K562 (cell line): ENCODE results near the gene SH3RF1. TPM values are rescaled to one million over a fixed set of nuclear protein-coding genes. Genes with fewer than 3 reads are reported as not detected.

Experiments
- ATAC-seq: fragments of 200-7000 bp; cut with Tn5 transposase; 3 replicates; pipeline ENCODE4 v1.9.1; 2020; ENCODE audit warnings: moderate library complexity
- BruUV-seq: library from RNA; stranded (reverse); fragments of 400-500 nt; replicated peaks from 2 replicates; lab custom pipeline; 2021; lab: Mats Ljungman, UMichigan
- CTCF ChIA-PET: fragments of 300-600 bp; formaldehyde crosslinking; extraction: SDS; loops from one replicate; lab custom pipeline; 2021; ENCODE audit warnings: low intra/inter-chr PET ratio; lab: Yijun Ruan, JAX
- POLR2A ChIA-PET: fragments of 300-600, 350-650 bp; sonication (Branson Sonifier 250); formaldehyde crosslinking; extraction: SDS; loops from one replicate; lab custom pipeline; 2021; ENCODE audit warnings: antibody characterized with exemption, inconsistent platforms; lab: Yijun Ruan, JAX
- DNase-seq, 4 experiments: peaks; one replicate each; pipeline versions ENCODE4 v3.0.0 to v3.0.0-alpha.2; 2011 to 2018; ENCODE audit warnings: low spot score in 3 of 4, mixed read lengths in 3 of 4; ENCODE audit errors: extremely low read depth in 1 of 4
- FAIRE-seq: peaks from 2 replicates; lab custom pipeline; 2011; peaks lifted over from hg19 to GRCh38; lab: Jason Lieb, UNC
- H2AFZ ChIP-seq: 2 replicates; pipeline ENCODE4 v1.6.0; 2011; ENCODE audit warnings: low read depth, low read length, control low read depth, inconsistent platforms
- H3K27ac ChIP-seq: fragments of 200-600 bp; 3 replicates; pipeline ENCODE4 v1.8.0; 2011; ENCODE audit warnings: low read depth, mild to moderate bottlenecking, control low read depth, inconsistent platforms, low read length, moderate library complexity, mixed read lengths; ENCODE audit errors: extremely low read depth
- H3K27me3 ChIP-seq, 2 experiments: fragments of 300-600 bp in 1 of 2; 2 replicates in 1 of 2; 3 replicates in 1 of 2; pipeline versions ENCODE4 v1.6.0 to v1.8.0; 2011; ENCODE audit warnings: inconsistent platforms in 2 of 2, low read length in 2 of 2, mild to moderate bottlenecking in 1 of 2, mixed read lengths in 1 of 2, moderate library complexity in 1 of 2; ENCODE audit not compliant: control insufficient read depth in 2 of 2, insufficient read depth in 2 of 2
- H3K36me3 ChIP-seq: fragments of 300-600 bp; 3 replicates; pipeline ENCODE4 v1.8.0; 2011; ENCODE audit warnings: mild to moderate bottlenecking, low read length, inconsistent platforms; ENCODE audit not compliant: control insufficient read depth, insufficient read depth
- H3K4me1 ChIP-seq, 2 experiments: fragments of 200-600 bp in 1 of 2; replicated peaks in 1 of 2; 2 replicates in 1 of 2; 3 replicates in 1 of 2; pipeline versions ENCODE4 v1.5.1 to v1.8.0; 2011; ENCODE audit warnings: inconsistent platforms in 2 of 2, low read length in 2 of 2, mild to moderate bottlenecking in 1 of 2, mixed read lengths in 1 of 2, moderate library complexity in 1 of 2; ENCODE audit not compliant: control insufficient read depth in 2 of 2, insufficient read depth in 2 of 2
- H3K4me2 ChIP-seq: 2 replicates; pipeline ENCODE4 v1.6.1; 2011; ENCODE audit warnings: low read length, control low read depth, inconsistent platforms, mixed read lengths; ENCODE audit not compliant: insufficient read depth
- H3K4me3 ChIP-seq: fragments of 200-600 bp; sonication (generic), shearing (Covaris generic); 2 replicates; pipeline ENCODE4 v1.5.1; 2016; ENCODE audit warnings: control low read depth, inconsistent platforms
- H3K79me2 ChIP-seq: fragments of 200-600 bp; 3 replicates; pipeline ENCODE4 v1.8.0; 2011; ENCODE audit warnings: low read length, inconsistent platforms; ENCODE audit not compliant: control insufficient read depth, insufficient read depth
- H3K9ac ChIP-seq, 2 experiments: 2 replicates each; pipeline versions ENCODE4 v1.6.0 to v1.6.1; 2011; ENCODE audit warnings: low read depth in 2 of 2, low read length in 2 of 2, control low read depth in 1 of 2, inconsistent platforms in 1 of 2, mild to moderate bottlenecking in 1 of 2, mixed read lengths in 1 of 2; ENCODE audit not compliant: insufficient read depth in 1 of 2
- H3K9me1 ChIP-seq: one replicate; pipeline ENCODE4 v1.6.0; 2011; ENCODE audit warnings: inconsistent platforms, mild to moderate bottlenecking, low read length, moderate library complexity; ENCODE audit not compliant: control insufficient read depth, insufficient read depth
- H3K9me3 ChIP-seq: replicated peaks from 2 replicates; pipeline ENCODE4 v1.5.1; 2011; ENCODE audit warnings: low read depth, low read length, inconsistent platforms; ENCODE audit not compliant: control insufficient read depth, insufficient read depth
- H4K20me1 ChIP-seq: replicated peaks from 2 replicates; pipeline ENCODE4 v1.6.1; 2011; ENCODE audit warnings: low read length, inconsistent platforms, mixed read lengths; ENCODE audit not compliant: control insufficient read depth, insufficient read depth
- HIVEP1 ChIP-seq: fragments of 250-450 bp; sonication (Bioruptor Pico); IDR thresholded peaks from 2 replicates; pipeline ENCODE4 v1.4.0; 2020; ENCODE audit warnings: mild to moderate bottlenecking
- MTA2 ChIP-seq: fragments of 450-650 bp; IDR thresholded peaks from 2 replicates; pipeline ENCODE4 v1.6.1; 2016; ENCODE audit warnings: low read depth
- NCOA2 ChIP-seq, 2 experiments: fragments of 450-650 bp; IDR thresholded peaks; 2 replicates each; pipeline ENCODE4 v1.6.1; 2018; ENCODE audit warnings: mild to moderate bottlenecking in 2 of 2, moderate library complexity in 1 of 2; ENCODE audit not compliant: partially characterized antibody in 2 of 2
- PHB2 ChIP-seq: fragments of 450-650 bp; IDR thresholded peaks from 2 replicates; pipeline ENCODE4 v1.6.1; 2017; ENCODE audit warnings: low read depth
- SMARCE1 ChIP-seq: fragments of 450-650 bp; IDR thresholded peaks from 2 replicates; pipeline ENCODE4 v1.7.1; 2016; ENCODE audit warnings: mild to moderate bottlenecking
- TEAD4 ChIP-seq, 2 experiments: sonication (generic) in 1 of 2; formaldehyde crosslinking in 1 of 2; IDR thresholded peaks; 2 replicates each; pipeline versions ENCODE4 v1.6.1 to v1.8.0; 2012 to 2022; ENCODE audit warnings: borderline replicate concordance in 1 of 2, inconsistent platforms in 1 of 2, low read length in 1 of 2, mild to moderate bottlenecking in 1 of 2, missing genetic modification reagents in 1 of 2
- U2AF2 ChIP-seq: fragments of 200-400 bp; formaldehyde crosslinking; optimal IDR thresholded peaks from 2 replicates; pipeline ENCODE3; 2017; ENCODE audit warnings: low read depth, mild to moderate bottlenecking, low read length
- ZNF212 ChIP-seq: fragments of 450-650 bp; formaldehyde crosslinking; IDR thresholded peaks from 2 replicates; pipeline ENCODE4 v1.4.0; 2020; ENCODE audit warnings: mild to moderate bottlenecking
- WGBS: fragments of 100-300 bp; shearing (Covaris generic); methylation state at CpG from one replicate; pipeline ENCODE4 v1.1.6; 2016; ENCODE audit warnings: low coverage, mixed read lengths; ENCODE audit not compliant: insufficient coverage; ENCODE audit errors: missing lambda C conversion rate; 5-methylcytosine and 5-hydroxymethylcytosine counted together
- in situ Hi-C: fragments of 300-500 bp; cut with MboI; formaldehyde crosslinking; loops from 4 replicates; pipeline ENCODE4 v1.15.0; 2018; ENCODE audit warnings: inconsistent platforms, mixed read lengths
- intact Hi-C: fragments of 100-400 bp; cut with micrococcal nuclease; formaldehyde crosslinking; loops from 2 replicates; pipeline ENCODE4 v1.14.2; 2022
- polyA plus RNA-seq, 8 experiments: library from polyadenylated mRNA; depleted of rRNA in 4 of 8; stranded (reverse) in 5 of 8; unstranded in 3 of 8; fragments of >200 nt; fragmentation: Nextera tagmentation in 2 of 8; fragmentation: Illumina TruSeq in 1 of 8; extraction: Ambion mirVana in 2 of 8; extraction: Trizol in 1 of 8; gene quantifications; 2 replicates each; pipeline versions ENCODE4 v1.2.1 to v1.2.3, GENCODE V29; 2011 to 2014; ENCODE audit warnings: inconsistent platforms in 1 of 8, missing spikeins in 1 of 8
- total RNA-seq, 7 experiments: library from RNA; depleted of rRNA in 6 of 7; stranded (reverse); fragments of >200 nt in 6 of 7; fragmentation: Illumina TruSeq in 2 of 7; extraction: Trizol in 2 of 7; gene quantifications; 2 replicates each; pipeline versions ENCODE4 v1.2.1 to v1.2.3, GENCODE V29; 2011 to 2021; ENCODE audit warnings: low replicate concordance in 1 of 7
- TF ChIP-seq, protein P1 (sequence below): sonication (generic); formaldehyde crosslinking; IDR thresholded peaks from 2 replicates; pipeline ENCODE4 v1.8.1; 2023; ENCODE audit warnings: mild to moderate bottlenecking, missing genetic modification reagents, moderate library complexity
- TF ChIP-seq, protein P2 (sequence below): IDR thresholded peaks from 2 replicates; pipeline ENCODE4 v1.6.1; 2012; ENCODE audit warnings: low read depth, low read length, improper control_type of control experiment, borderline replicate concordance
- TF ChIP-seq, protein P3 (sequence below): fragments of 250-450 bp; sonication (Bioruptor Pico); IDR thresholded peaks from 2 replicates; pipeline ENCODE4 v1.5.1; 2021; ENCODE audit warnings: mild to moderate bottlenecking

The SH3RF1 gene
- total and polyA plus RNA-seq, 9 of the 15 experiments (the other 6 are each of a cell fraction or from before 2014, with no cell fraction given): 0.04 to 0.16 (median 0.11) TPM; not detected in 6

DNA sequence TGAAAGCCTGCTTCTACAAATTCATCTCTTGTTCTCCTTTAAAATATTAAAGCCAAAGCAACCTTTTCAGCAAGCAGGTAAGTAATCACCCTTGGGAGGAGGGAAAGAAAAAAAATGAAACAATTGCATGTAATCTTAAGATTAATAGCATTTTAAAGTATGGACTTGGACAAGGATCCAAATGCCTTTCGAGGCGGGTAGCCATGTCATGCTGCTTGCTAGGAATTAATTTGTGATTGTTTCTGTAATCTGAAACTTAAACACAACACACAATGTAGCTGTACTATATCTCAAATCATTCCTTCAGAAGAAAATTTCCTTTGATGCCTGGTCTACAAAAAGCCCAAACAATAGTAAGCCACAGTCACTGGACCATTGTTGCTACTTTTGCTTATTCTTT lies 148.3 kb downstream of the SH3RF1 start:
- WGBS: 0% methylated on average over 2 of the region's 2 CpGs
- Histone ChIP-seq H3K4me1 (no peaks in the 10 kb centered on the region), H3K9ac (no peak overlapping the region), H3K9me1 (no peaks in the 10 kb centered on the region), H3K27ac (no peak overlapping the region), H3K9me3 (no peaks in the 10 kb centered on the region), H2AFZ (no peak overlapping the region), H3K79me2 (no peaks in the 10 kb centered on the region), H3K4me3 (no peak overlapping the region), H3K36me3 (no peaks in the 10 kb centered on the region), H4K20me1 (no peaks in the 10 kb centered on the region), H3K4me2 (no peak overlapping the region), H3K27me3 (peaks cover 3 to 15% of the 10 kb centered on the region in 2 experiments; a peak in 4 of 5 replicates)
- ChIA-PET CTCF (no interaction called here), POLR2A (no interaction called here)
- BruUV-seq: no TSS peak
- intact Hi-C loops: no loop called here
- no peak for TF ChIP-seq HIVEP1 (CRISPR knock-in tag)
- no peak for TF ChIP-seq PHB2
- TF ChIP-seq NCOA2 (IDR thresholded peaks at IDR 0.05; ENCODE audit: partially characterized antibody in 2 of 2): no peak
- no peak for TF ChIP-seq ZNF212
- ATAC-seq (no peak), FAIRE-seq (no peak), DNase-seq (no peak)
- in situ Hi-C loops: no loop called here

DNA sequence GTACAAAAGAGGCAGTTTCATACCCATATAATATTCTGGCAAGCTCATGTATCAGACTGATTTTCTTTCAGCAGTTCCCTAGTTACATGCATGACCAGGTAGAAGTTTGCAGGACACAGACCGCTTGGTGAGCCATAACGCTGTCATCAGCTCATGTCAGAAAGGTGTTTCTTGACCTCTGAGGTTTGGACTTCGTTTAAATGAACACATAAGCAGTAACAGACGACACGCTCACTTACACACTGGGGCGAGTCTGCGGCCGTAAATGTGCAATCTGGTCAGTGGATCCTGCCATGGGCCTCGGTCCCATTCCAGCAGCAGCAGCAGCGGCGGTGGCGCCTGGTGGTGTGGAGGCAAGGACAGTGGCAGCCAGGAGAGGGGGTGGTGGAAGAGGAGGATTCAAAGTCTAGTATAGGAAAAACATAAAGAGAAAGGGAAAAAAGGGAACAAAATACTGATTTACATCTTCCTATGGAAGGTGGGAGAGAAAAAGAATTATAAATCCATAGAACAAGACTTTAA lies 148.8 kb downstream of the SH3RF1 start:
- in situ Hi-C loops (no loop called here), intact Hi-C loops (no loop called here)
- no peak for ATAC-seq
- Histone ChIP-seq H2AFZ (no peak overlapping the region), H3K4me3 (no peak overlapping the region), H3K9ac (no peak overlapping the region; a peak in 1 of 4 replicates), H3K4me2 (no peak overlapping the region), H3K27ac (no peak overlapping the region), H3K79me2 (no peaks in the 10 kb centered on the region), H3K4me1 (no peaks in the 10 kb centered on the region), H3K9me3 (no peaks in the 10 kb centered on the region), H3K36me3 (no peaks in the 10 kb centered on the region), H4K20me1 (no peaks in the 10 kb centered on the region), H3K27me3 (peaks cover 3 to 17% of the 10 kb centered on the region in 2 experiments; a peak in 4 of 5 replicates), H3K9me1 (no peaks in the 10 kb centered on the region)
- ChIA-PET CTCF (no interaction called here), POLR2A (no interaction called here)
- BruUV-seq: no TSS peak
- TF ChIP-seq TEAD4 (IDR thresholded peaks at IDR 0.05; ENCODE audit: low read length): no peak
- TF ChIP-seq TEAD4 (CRISPR knock-in tag; IDR thresholded peaks at IDR 0.05; ENCODE audit: borderline replicate concordance): no peak
- TF ChIP-seq, protein P1, sequence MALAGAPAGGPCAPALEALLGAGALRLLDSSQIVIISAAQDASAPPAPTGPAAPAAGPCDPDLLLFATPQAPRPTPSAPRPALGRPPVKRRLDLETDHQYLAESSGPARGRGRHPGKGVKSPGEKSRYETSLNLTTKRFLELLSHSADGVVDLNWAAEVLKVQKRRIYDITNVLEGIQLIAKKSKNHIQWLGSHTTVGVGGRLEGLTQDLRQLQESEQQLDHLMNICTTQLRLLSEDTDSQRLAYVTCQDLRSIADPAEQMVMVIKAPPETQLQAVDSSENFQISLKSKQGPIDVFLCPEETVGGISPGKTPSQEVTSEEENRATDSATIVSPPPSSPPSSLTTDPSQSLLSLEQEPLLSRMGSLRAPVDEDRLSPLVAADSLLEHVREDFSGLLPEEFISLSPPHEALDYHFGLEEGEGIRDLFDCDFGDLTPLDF (CRISPR knock-in tag): no peak
- no peak for TF ChIP-seq SMARCE1
- TF ChIP-seq, protein P2, sequence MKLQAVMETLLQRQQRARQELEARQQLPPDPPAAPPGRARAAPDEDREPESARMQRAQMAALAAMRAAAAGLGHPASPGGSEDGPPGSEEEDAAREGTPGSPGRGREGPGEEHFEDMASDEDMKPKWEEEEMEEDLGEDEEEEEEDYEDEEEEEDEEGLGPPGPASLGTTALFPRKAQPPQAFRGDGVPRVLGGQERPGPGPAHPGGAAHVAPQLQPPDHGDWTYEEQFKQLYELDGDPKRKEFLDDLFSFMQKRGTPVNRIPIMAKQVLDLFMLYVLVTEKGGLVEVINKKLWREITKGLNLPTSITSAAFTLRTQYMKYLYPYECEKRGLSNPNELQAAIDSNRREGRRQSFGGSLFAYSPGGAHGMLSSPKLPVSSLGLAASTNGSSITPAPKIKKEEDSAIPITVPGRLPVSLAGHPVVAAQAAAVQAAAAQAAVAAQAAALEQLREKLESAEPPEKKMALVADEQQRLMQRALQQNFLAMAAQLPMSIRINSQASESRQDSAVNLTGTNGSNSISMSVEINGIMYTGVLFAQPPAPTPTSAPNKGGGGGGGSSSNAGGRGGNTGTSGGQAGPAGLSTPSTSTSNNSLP: no peak
- TF ChIP-seq U2AF2: no peak
- TF ChIP-seq, protein P3, sequence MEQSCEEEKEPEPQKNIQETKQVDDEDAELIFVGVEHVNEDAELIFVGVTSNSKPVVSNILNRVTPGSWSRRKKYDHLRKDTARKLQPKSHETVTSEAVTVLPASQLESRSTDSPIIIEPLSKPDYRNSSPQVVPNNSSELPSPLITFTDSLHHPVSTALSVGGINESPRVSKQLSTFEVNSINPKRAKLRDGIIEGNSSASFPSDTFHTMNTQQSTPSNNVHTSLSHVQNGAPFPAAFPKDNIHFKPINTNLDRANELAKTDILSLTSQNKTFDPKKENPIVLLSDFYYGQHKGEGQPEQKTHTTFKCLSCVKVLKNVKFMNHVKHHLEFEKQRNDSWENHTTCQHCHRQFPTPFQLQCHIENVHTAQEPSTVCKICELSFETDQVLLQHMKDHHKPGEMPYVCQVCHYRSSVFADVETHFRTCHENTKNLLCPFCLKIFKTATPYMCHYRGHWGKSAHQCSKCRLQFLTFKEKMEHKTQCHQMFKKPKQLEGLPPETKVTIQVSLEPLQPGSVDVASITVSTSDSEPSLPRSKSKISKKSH (CRISPR knock-in tag): no peak
- TF ChIP-seq MTA2: no peak
- FAIRE-seq: no peak
- DNase-seq: no peak
- WGBS: 2% methylated on average over 12 of the region's 12 CpGs
